Colonic mucosa (tissue), 4 donors: ENCODE results near the gene CCDC134. TPM values are rescaled to one million over a fixed set of nuclear protein-coding genes. Genes with fewer than 3 reads are reported as not detected.

ENCODE experiments used
- DNase-seq: peaks from one replicate; pipeline ENCODE4 v3.0.0-alpha.2; 2020
- H3K27ac ChIP-seq: fragments of 200-600 bp; one replicate; pipeline ENCODE4 v1.8.0; 2021
- H3K27me3 ChIP-seq: fragments of 200-600 bp; one replicate; pipeline ENCODE4 v1.8.0; 2021
- H3K36me3 ChIP-seq: fragments of 200-600 bp; one replicate; pipeline ENCODE4 v1.8.0; 2021
- H3K4me1 ChIP-seq: fragments of 200-600 bp; one replicate; pipeline ENCODE4 v1.8.0; 2021; ENCODE audit warnings: mild to moderate bottlenecking
- H3K4me3 ChIP-seq: fragments of 200-600 bp; one replicate; pipeline ENCODE4 v1.8.0; 2021
- H3K9ac ChIP-seq, 2 donors: one replicate each; pipeline ENCODE4 v1.7.0; 2013; ENCODE audit warnings: control low read depth in 2 of 2, low read depth in 2 of 2, low read length in 2 of 2
- H3K9me3 ChIP-seq: fragments of 200-600 bp; one replicate; pipeline ENCODE4 v1.8.0; 2021
- CTCF ChIP-seq: fragments of 200-600 bp; IDR thresholded peaks from one replicate; pipeline ENCODE4 v1.8.0; 2022; ENCODE audit warnings: antibody characterized with exemption, mild to moderate bottlenecking
- intact Hi-C: fragments of 100-400 bp; cut with DNase I; formaldehyde crosslinking; loops from one replicate; pipeline ENCODE4 v1.14.1; 2022
- total RNA-seq, 2 donors: library from RNA; stranded (reverse); fragmentation: NEBNext Ultra II Directional in 1 of 2; extraction: Animal tissue kit (Norgen Biotek cat#: 25700) in 1 of 2; gene quantifications; one replicate each; pipeline ENCODE4 v1.2.1, GENCODE V29; 2021
- donor health status: healthy.
- donor health status: DM: no; HTN: no; CAD: no.
- donor health status: DM: no; HTN: no; CAD: no.

Gene CCDC134
- total RNA-seq, 2 donors from 2014 or later = 9.3 to 18.8 TPM

- DNase-seq = no peak
- TF ChIP-seq CTCF = no peak
- Histone ChIP-seq H3K4me3 (no peak overlapping the region), H3K4me1 (no peaks in the 10 kb centered on the region), H3K27ac (no peak overlapping the region), H3K9ac (no peak overlapping the region), H3K27me3 (no peaks in the 10 kb centered on the region), H3K9me3 (no peaks in the 10 kb centered on the region), H3K36me3 (no peaks in the 10 kb centered on the region)
- intact Hi-C loops = no loop called here
Observed at GRCh38 chr22:41772645-41773044, 27.8 kb upstream of the CCDC134 start.

DNA sequence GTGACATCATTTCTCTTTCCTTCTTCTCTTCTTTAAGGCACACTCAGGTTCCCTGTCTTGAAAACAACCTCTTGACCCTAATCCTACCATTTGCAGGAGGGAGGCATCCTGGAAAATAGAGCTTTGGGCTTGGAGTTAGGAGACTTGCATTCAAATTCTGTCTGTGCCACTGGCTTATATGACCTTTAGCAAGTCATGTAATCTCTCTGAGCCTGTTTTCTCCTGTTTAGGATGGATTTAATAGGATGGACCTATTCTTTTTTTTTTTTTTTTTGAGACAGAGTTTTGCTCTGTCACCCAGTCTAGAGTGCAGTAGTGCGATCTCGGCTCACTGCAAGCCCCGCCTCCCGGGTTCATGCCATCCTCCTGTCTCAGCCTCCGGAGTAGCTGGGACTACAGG, 25.1 kb upstream of the CCDC134 start:
- Histone ChIP-seq H3K27me3 (no peaks in the 10 kb centered on the region), H3K4me1 (no peaks in the 10 kb centered on the region), H3K36me3 (no peaks in the 10 kb centered on the region), H3K9me3 (no peaks in the 10 kb centered on the region), H3K9ac (no peak overlapping the region), H3K27ac (no peak overlapping the region), H3K4me3 (no peak overlapping the region)
- DNase-seq = no peak
- no peak for TF ChIP-seq CTCF
- intact Hi-C loops = no loop called here

GRCh38 chr22:41775976-41776375, 24.5 kb upstream of the CCDC134 start:
- no peaks in the 10 kb centered on the region for H3K4me1 ChIP-seq
- no peaks in the 10 kb centered on the region for H3K27me3 ChIP-seq
- H3K27ac ChIP-seq = no peak overlapping the region
- H3K9me3 ChIP-seq = no peaks in the 10 kb centered on the region
- no peak overlapping the region for H3K4me3 ChIP-seq
- no peak for TF ChIP-seq CTCF
- no peak overlapping the region for H3K9ac ChIP-seq
- intact Hi-C loops = no loop called here
- no peak for DNase-seq
- no peaks in the 10 kb centered on the region for H3K36me3 ChIP-seq

GRCh38 chr22:41776381-41776780, 24.1 kb upstream of the CCDC134 start:
- TF ChIP-seq CTCF = no peak
- H3K4me3 ChIP-seq = no peak overlapping the region
- no peak overlapping the region for H3K9ac ChIP-seq
- no peaks in the 10 kb centered on the region for H3K9me3 ChIP-seq
- H3K36me3 ChIP-seq = no peaks in the 10 kb centered on the region
- intact Hi-C loops = no loop called here
- H3K4me1 ChIP-seq = no peaks in the 10 kb centered on the region
- no peaks in the 10 kb centered on the region for H3K27me3 ChIP-seq
- no peak overlapping the region for H3K27ac ChIP-seq
- DNase-seq = no peak

DNA sequence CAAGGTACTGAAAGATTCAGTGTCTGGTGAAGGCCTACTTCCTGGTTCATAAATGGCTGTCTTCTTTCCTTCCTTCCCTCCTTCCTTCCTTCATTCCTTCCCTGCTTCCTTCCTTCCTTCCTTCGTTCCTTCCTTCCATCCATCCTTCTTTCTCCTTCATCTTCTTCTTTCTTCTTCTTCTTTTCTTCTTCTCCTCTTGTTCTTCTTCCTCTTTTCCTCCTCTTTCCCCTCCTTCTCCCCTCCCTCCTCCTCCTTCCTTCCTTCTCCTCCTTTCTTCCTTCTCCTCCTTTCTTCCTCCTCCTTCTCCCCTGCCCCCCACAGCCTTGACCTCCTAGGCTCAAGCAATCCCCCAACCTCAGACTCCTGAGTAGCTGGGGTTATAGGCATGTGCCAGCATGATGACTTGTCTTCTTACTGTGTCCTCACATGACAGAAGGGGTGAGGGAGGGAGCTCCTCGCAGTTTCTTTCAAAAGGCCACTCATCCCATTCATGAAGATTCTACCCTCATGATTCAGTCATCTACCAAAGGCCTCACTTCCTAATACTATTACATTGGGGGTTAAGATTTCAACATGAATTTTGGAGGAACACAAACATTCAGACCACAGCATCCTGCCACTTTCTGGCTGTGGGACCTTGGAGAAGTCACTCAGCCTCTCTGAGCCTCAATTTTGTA, 22.6 kb upstream of the CCDC134 start:
- DNase-seq = no peak
- Histone ChIP-seq H3K4me3 (no peak overlapping the region), H3K27me3 (no peaks in the 10 kb centered on the region), H3K27ac (no peak overlapping the region), H3K9ac (no peak overlapping the region), H3K9me3 (no peaks in the 10 kb centered on the region), H3K36me3 (no peaks in the 10 kb centered on the region), H3K4me1 (no peaks in the 10 kb centered on the region)
- intact Hi-C loops = no loop called here
- no peak for TF ChIP-seq CTCF
